WERI-Rb-1 (cell line): ENCODE measurements around the gene TGFB1I1.
A peak's percentile ranks its signal among the peaks of the same experiment; 100 is the strongest.

ENCODE experiments used
- DNase-seq: peaks from one replicate; pipeline ENCODE4 v3.0.0-alpha.2; 2020
- H3K27ac ChIP-seq: fragments of 250-450 bp; sonication (Bioruptor Pico); 2 replicates; pipeline ENCODE4 v1.5.1; 2020; ENCODE audit warnings: mild to moderate bottlenecking, moderate library complexity
- H3K27me3 ChIP-seq: fragments of 250-450 bp; sonication (Bioruptor Pico); 2 replicates; pipeline ENCODE4 v1.5.1; 2021; ENCODE audit warnings: mild to moderate bottlenecking, low read depth, moderate library complexity; ENCODE audit not compliant: insufficient read depth, severe bottlenecking
- H3K36me3 ChIP-seq: fragments of 250-450 bp; sonication (Bioruptor Pico); 2 replicates; pipeline ENCODE4 v1.5.1; 2020; ENCODE audit warnings: mild to moderate bottlenecking, moderate library complexity
- H3K4me3 ChIP-seq: 2 replicates; pipeline ENCODE4 v1.5.1; 2011; ENCODE audit warnings: low read depth, mild to moderate bottlenecking, control low read depth, low read length
- H3K9me3 ChIP-seq: fragments of 250-450 bp; sonication (Bioruptor Pico); 2 replicates; pipeline ENCODE4 v1.5.1; 2021; ENCODE audit warnings: mild to moderate bottlenecking, moderate library complexity; ENCODE audit not compliant: severe bottlenecking
- TF ChIP-seq, protein P1 (sequence below): IDR thresholded peaks from 2 replicates; pipeline ENCODE4 v1.5.1; 2011; ENCODE audit warnings: low read depth, mild to moderate bottlenecking, control low read depth, inconsistent platforms, low read length

TGFB1I1 gene

DNA sequence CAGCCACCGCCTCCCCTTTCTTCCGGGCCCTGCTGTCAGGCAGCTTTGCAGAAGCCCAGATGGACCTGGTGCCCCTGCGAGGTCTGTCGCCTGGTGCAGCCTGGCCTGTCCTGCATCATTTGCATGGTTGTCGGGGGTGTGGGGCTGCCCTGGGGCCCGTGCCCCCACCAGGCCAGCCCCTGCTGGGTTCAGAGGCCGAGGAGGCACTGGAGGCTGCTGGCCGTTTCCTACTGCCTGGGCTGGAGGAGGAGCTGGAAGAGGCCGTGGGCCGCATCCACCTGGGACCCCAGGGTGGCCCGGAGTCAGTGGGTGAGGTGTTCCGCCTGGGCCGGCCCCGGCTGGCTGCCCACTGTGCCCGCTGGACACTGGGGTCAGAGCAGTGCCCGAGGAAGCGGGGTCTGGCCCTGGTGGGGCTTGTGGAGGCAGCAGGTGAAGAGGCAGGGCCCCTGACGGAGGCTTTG lies 5.5 kb upstream of the TGFB1I1 start:
- Histone ChIP-seq H3K36me3 (peaks cover 20% of the 10 kb centered on the region), H3K4me3 (no peak overlapping the region), H3K9me3 (no peaks in the 10 kb centered on the region), H3K27me3 (no peaks in the 10 kb centered on the region), H3K27ac (no peak overlapping the region)
- no peak for DNase-seq
- TF ChIP-seq, protein P1, sequence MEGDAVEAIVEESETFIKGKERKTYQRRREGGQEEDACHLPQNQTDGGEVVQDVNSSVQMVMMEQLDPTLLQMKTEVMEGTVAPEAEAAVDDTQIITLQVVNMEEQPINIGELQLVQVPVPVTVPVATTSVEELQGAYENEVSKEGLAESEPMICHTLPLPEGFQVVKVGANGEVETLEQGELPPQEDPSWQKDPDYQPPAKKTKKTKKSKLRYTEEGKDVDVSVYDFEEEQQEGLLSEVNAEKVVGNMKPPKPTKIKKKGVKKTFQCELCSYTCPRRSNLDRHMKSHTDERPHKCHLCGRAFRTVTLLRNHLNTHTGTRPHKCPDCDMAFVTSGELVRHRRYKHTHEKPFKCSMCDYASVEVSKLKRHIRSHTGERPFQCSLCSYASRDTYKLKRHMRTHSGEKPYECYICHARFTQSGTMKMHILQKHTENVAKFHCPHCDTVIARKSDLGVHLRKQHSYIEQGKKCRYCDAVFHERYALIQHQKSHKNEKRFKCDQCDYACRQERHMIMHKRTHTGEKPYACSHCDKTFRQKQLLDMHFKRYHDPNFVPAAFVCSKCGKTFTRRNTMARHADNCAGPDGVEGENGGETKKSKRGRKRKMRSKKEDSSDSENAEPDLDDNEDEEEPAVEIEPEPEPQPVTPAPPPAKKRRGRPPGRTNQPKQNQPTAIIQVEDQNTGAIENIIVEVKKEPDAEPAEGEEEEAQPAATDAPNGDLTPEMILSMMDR: no peak

DNA sequence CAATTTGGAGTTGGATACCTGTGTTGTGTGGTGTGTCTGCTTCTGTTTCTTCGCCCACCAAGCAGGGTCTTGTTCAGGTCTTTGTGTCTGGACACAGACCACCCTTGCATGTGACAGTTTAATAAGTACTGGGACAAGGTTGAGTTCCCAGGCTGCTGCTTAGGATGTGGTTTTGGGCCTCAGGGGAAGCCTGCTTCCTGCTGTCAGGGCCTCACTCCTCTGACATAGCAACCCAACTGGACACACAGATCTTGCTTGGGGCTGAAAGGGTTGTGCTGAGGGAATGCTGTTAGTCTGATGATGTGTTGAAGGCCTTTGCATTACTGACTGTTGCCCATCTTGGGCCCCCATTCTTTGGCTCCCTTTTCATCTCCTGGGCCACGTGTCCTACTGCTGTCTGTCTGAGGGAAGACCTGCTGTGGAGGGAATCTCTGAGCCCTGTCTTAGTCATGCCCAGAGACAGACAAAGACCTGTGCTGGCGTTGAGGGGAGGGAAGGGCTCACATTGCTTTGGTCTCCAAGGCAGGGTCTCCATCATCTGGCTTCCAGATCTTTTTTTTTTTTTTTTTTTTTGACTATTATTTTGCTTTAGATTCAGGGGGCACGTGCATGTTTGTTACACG lies 4.7 kb upstream of the TGFB1I1 start:
- H3K4me3 ChIP-seq: no peak overlapping the region
- TF ChIP-seq, protein P1: no peak
- H3K36me3 ChIP-seq: peaks cover 14% of the 10 kb centered on the region
- H3K27ac ChIP-seq: no peak overlapping the region
- no peaks in the 10 kb centered on the region for H3K9me3 ChIP-seq
- DNase-seq: no peak
- no peaks in the 10 kb centered on the region for H3K27me3 ChIP-seq

DNA sequence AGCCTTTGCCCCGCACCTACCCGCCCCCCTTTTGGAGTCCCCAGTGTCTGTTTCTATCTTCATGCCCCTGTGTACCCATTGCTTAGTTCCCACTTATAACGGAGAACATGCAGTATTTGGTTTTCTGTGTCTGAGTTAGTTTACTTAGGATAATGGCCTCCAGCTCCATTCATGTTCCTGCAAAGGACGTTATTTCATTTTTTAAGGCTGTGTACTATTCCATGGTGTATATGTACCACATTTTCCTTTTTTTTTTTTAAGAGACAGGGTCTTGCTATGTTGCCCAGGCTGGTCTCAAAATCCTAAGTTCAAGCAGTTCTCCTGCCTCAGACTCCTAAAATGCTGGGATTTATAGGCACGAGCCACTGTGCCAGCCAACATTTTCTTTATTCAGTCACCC lies 4.1 kb upstream of the TGFB1I1 start:
- Histone ChIP-seq H3K27me3 (no peaks in the 10 kb centered on the region), H3K36me3 (peaks cover 9% of the 10 kb centered on the region), H3K4me3 (no peak overlapping the region), H3K27ac (no peak overlapping the region), H3K9me3 (no peaks in the 10 kb centered on the region)
- no peak for DNase-seq
- TF ChIP-seq, protein P1: no peak

DNA sequence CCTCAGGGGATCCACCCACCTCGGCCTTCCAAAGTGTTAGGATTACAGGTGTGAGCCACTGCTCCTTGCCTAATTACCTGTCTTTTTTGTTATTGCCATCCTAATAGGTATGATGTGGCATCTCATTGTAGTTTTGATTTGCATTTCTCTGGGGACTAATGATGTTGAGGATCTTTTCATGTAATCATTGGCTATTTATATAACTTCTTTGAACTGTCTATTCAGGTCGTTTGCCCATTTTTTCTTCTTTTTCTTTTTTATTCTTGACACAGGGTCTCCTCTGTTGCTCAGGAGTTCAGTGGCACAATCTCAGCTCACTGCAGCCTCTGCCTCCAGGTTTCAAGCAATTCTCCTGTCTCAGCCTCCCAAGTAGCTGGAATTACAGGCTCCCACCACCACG lies 1.3 kb upstream of the TGFB1I1 start:
- Histone ChIP-seq H3K4me3 (no peak overlapping the region), H3K27ac (no peak overlapping the region), H3K9me3 (no peaks in the 10 kb centered on the region), H3K27me3 (no peaks in the 10 kb centered on the region), H3K36me3 (peaks cover 5% of the 10 kb centered on the region)
- TF ChIP-seq, protein P1: no peak
- DNase-seq: no peak

DNA sequence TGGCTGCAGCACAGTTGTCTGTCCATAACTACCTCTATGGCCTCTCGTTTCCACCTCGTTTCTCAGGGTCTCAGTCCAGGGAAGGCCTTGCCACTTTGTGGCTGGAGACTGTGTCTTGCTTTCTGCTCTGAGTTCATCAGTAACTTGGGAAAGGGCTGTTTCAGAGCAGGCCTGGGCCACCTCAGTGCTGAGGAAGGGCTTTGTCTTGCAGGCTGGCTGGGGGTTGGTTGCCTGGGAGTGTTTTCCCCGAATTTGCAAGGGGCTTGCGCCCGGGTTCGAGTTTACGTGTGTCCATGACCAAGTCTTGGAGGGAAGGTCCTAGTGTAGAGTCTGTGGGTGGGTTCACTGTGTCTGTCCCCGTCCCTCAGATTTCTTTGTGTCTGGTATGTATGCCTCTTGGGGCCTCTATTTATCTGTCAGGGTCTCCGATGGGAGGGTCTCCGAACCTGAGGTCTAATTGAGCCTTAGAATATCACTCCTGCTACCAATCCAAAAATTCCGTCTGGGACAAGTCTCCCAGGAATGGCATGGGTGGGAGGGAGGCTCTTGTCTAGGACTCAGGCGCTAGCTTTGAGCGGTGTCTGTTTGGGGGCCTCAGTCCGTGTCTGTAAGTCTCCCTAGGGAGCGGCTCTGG lies 594 bp upstream of the TGFB1I1 start:
- H3K36me3 ChIP-seq: peaks cover 3% of the 10 kb centered on the region
- no peak overlapping the region; the same call in 1 of the 2 replicates for H3K27ac ChIP-seq
- no peaks in the 10 kb centered on the region for H3K27me3 ChIP-seq
- no peak for DNase-seq
- no peaks in the 10 kb centered on the region for H3K9me3 ChIP-seq
- H3K4me3 ChIP-seq: peak overlapping the region; percentile 66
- TF ChIP-seq, protein P1: no peak
